ENCODE measurements around the gene SYNE4. TPM values are rescaled to one million over a fixed set of nuclear protein-coding genes. Genes with fewer than 3 reads are reported as not detected.

SYNE4 gene
- total and polyA plus RNA-seq, 2 experiments from 2014 or later = 6.3 to 8.7 TPM

- no peak overlapping the region for H3K4me3 ChIP-seq
- TF ChIP-seq, protein P1, sequence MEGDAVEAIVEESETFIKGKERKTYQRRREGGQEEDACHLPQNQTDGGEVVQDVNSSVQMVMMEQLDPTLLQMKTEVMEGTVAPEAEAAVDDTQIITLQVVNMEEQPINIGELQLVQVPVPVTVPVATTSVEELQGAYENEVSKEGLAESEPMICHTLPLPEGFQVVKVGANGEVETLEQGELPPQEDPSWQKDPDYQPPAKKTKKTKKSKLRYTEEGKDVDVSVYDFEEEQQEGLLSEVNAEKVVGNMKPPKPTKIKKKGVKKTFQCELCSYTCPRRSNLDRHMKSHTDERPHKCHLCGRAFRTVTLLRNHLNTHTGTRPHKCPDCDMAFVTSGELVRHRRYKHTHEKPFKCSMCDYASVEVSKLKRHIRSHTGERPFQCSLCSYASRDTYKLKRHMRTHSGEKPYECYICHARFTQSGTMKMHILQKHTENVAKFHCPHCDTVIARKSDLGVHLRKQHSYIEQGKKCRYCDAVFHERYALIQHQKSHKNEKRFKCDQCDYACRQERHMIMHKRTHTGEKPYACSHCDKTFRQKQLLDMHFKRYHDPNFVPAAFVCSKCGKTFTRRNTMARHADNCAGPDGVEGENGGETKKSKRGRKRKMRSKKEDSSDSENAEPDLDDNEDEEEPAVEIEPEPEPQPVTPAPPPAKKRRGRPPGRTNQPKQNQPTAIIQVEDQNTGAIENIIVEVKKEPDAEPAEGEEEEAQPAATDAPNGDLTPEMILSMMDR (IDR thresholded peaks at IDR 0.05; ENCODE audit: low read depth, low read length) = no peak
- H3K36me3 ChIP-seq = no peaks in the 10 kb centered on the region
- H3K27ac ChIP-seq = no peak overlapping the region
- H3K27me3 ChIP-seq = no peaks in the 10 kb centered on the region
- H3K4me1 ChIP-seq (ENCODE audit: low read depth) = peaks cover 4% of the 10 kb centered on the region
- DNase-seq (ENCODE audit: low read depth in 1 of 2, low spot score in 1 of 2) = no peak
- no peaks in the 10 kb centered on the region for H3K9me3 ChIP-seq (ENCODE audit: low read depth)
Measured at GRCh38 chr19:35996777-35997176, 11.8 kb downstream of the SYNE4 start.

DNA sequence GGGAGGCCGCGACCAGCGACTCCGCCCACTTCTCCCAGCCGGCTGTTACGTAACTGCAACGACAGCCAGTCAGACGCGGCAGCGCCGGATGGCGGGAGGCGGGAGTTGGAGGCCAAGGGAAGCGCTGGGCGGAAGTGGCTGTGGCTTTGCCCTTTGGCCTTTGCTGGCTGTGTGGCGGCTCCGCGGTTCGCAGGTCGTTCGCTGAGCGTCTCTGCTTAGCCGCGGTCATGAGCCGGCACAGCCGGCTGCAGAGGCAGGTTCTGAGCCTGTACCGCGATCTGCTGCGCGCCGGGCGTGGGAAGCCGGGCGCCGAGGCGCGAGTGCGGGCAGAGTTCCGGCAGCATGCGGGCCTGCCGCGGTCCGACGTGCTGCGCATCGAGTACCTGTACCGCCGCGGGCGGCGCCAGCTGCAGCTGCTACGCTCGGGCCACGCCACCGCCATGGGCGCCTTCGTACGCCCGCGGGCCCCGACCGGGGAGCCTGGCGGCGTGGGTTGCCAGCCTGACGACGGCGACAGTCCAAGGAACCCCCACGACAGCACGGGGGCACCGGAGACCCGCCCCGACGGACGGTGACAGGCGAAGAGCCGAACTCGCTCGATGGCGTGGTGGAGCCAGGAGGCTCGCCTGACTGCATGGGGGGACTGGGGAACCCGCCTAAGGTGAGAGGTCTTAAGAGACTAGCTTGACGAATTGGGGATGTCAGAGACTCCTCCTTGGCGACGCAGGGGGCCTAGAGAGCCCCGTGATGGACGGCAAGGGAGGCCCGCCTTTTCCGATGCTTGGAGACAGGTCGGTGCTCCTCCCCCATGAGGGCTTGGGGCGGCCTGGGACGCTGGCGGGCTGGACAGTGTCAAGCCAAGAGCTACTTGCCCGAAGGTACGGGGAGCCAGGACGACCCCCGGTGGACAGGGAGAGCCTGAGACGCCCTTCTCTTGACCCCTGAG lies 13.3 kb downstream of the SYNE4 start, which contains the start of gene SDHAF1:
SDHAF1 (plus strand) TSS at position 141 of the 946 bp plus-strand sequence; CDS start at position 228, 87 bp downstream.
- peak; percentile 96 for DNase-seq (ENCODE audit: low read depth in 1 of 2, low spot score in 1 of 2)
- H3K4me3 ChIP-seq = peak within 1 kb of the TSS; percentile 48
- H3K9me3 ChIP-seq (ENCODE audit: low read depth) = no peaks in the 10 kb centered on the region
- no peaks in the 10 kb centered on the region for H3K36me3 ChIP-seq
- H3K27me3 ChIP-seq = no peaks in the 10 kb centered on the region
- H3K4me1 ChIP-seq (ENCODE audit: low read depth) = peaks cover 4% of the 10 kb centered on the region
- peak within 1 kb of the TSS; percentile 8 for H3K27ac ChIP-seq
- TF ChIP-seq, protein P1 (IDR thresholded peaks at IDR 0.05; ENCODE audit: low read depth, low read length) = no peak

GRCh38 chr19:35993923-35994598 lies 14.6 kb downstream of the SYNE4 start:
- TF ChIP-seq, protein P1 (IDR thresholded peaks at IDR 0.05; ENCODE audit: low read depth, low read length) = peak; percentile 24
- Histone ChIP-seq H3K4me1 (ENCODE audit: low read depth) (peaks cover 4% of the 10 kb centered on the region), H3K4me3 (peak overlapping the region; percentile 48), H3K27ac (no peak overlapping the region), H3K9me3 (ENCODE audit: low read depth) (no peaks in the 10 kb centered on the region), H3K36me3 (no peaks in the 10 kb centered on the region), H3K27me3 (no peaks in the 10 kb centered on the region)
- DNase-seq (ENCODE audit: low read depth in 1 of 2, low spot score in 1 of 2) = peak in 1 of 2 donors; percentile 22

DNA sequence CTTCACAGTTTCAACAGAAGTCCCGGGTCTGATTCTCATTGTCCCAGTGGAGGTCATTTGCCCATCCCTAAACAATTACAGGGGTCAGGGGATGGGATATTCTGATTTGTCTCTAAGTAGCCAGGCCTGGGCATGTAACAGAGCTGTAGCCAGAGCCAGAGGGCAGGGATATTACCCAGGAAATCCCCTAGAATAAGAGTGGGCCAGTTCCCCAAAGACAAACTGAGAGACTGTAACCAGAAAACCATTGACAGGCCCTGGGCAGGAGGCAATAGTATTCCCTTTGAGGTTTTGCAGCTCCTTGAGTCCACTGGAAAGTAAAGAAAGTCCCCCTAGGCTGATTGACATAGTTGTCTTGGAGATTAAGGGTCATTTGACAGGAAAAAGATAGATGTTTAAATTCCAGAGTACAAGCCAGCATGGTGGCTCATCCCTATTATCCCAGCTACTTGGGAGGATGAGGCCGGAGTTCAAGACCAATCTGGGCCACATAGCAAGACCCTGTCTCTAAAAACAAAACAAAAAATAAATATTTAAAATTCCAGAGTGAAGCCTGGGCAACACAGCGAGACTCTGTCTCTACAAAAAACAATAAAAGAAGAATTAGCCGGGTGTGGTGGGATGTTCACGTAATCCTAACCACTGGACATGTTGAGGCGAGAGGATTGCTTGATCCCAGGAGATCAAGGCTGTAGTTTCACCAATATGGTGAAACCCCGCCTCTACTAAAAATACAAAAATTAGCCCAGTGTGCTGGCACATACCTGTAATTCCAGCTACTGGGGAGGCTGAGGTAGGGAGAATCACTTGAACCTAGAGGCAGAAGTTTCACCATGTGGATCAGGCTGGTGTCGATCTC lies 15.5 kb downstream of the SYNE4 start:
- no peak for DNase-seq (ENCODE audit: low read depth in 1 of 2, low spot score in 1 of 2)
- Histone ChIP-seq H3K4me3 (no peak overlapping the region), H3K9me3 (ENCODE audit: low read depth) (no peaks in the 10 kb centered on the region), H3K4me1 (ENCODE audit: low read depth) (peaks cover 4% of the 10 kb centered on the region), H3K36me3 (no peaks in the 10 kb centered on the region), H3K27ac (no peak overlapping the region), H3K27me3 (no peaks in the 10 kb centered on the region)
- TF ChIP-seq, protein P1 (IDR thresholded peaks at IDR 0.05; ENCODE audit: low read depth, low read length) = no peak

Data from cardiac muscle cell (in vitro differentiated cells and primary cell).